GOT3 (cell line): ENCODE measurements around the gene UFD1.

Source experiments
- DNase-seq: peaks from one replicate; lab custom pipeline; 2025; ENCODE audit warnings: mixed read lengths; lab: John Stamatoyannopoulos, UW

Gene UFD1

DNA sequence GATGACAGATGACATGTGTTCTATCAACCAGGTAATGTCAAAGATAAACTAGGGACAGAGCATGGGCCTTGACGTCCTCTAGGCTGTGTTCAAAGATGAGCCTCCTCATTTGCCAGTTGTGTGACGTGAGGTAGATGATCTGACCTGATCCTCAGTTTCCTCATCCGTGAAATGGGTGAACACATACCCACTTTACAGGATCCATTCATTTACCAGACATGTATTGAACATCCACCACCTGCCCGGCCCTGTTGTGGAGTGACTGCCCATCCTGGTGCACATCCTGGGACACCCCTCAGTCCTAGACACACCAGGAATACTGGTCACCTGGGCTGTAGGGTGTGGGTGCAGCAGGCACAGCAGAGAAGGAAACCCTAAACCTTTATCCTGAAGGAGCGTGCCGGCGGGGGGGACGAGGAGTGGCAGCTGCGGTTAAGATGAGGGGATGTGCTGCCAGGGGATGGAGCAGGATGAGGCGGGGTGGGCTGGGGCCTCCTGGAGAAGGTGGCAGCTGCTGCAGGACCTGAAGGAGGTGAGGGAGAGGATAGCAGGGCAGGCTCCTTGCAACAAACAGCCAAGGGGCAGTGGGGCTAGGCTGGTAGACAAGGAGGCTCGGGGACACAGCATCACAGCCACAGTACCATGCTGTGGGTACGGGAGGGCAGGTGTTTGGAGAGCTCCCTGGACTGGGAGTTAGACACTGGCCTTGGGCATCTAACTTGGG lies 36.8 kb upstream of the UFD1 start:
- DNase-seq = no peak

DNA sequence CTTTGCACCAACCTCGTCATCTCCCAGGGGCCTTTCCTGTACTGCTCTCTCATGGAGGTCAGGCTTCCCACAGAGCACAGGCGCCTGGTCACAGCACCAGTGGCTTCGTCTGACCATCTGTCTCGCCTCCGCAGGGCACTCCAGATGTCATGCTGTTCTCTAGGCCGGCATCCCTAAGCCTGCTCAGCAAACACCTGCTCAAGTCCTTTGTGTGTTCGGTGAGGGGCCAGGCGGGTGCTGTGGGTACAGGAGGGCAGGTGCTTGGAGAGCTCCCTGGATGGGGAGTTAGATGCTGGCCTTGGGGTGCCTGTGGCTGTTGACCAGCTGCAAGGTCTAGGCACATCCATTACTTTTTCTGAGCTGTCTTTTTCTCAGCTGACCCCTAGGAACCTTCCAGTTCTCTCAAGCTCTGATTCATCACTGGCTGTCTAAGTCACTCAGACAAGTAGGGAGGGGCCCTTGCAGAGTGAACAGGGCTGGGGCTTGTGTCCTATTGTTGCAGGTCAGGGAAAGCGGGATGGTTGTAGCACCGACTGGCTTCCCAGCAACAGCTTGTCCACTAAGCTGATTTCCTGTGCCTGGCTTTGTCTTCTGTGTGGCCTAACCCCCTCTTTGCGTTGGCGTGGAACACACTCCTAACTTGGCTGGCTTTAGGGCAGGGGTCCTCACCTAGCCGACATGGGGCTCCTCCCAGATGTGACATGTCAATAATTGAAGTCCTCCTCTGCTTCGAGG lies 36.0 kb upstream of the UFD1 start:
- DNase-seq = no peak

DNA sequence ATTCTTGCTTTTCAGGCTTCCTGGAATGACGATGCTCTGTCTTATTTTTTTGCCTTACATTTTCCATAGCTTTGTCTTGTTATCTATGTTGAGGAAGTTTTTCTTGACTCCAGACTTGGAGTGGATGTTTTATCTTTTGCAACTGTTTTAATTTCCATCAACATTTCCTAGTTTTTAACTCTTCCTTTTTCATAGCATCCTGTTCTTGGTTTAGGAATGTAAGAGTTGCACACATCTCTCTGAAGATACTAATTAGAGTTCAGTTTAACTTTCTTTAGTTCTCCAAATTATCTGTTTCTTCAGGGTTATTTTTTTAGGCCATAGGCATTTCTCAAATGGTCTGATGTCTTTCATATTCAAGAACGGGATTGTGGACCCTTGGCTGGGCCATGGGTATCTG lies 34.8 kb upstream of the UFD1 start:
- no peak for DNase-seq

DNA sequence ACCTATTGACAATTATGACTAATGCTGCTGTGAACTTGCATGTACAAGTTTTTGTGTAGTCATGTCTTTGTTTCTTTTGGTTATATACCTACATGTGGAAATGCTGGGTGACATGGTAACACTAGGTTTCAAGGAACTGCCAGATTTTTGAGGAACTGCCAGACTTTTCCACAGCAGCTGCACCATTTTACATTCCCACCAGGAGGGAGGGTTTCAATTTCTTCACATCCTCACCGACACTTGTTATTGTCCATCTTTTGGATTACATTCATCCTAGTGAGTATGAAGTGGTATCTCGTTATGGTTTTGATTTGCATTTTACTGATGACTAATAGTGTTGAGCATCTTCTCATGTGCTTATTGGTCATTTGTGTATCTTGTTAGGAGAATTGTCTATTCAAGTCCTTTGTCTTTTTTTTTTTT lies 31.9 kb upstream of the UFD1 start:
- DNase-seq = no peak

DNA sequence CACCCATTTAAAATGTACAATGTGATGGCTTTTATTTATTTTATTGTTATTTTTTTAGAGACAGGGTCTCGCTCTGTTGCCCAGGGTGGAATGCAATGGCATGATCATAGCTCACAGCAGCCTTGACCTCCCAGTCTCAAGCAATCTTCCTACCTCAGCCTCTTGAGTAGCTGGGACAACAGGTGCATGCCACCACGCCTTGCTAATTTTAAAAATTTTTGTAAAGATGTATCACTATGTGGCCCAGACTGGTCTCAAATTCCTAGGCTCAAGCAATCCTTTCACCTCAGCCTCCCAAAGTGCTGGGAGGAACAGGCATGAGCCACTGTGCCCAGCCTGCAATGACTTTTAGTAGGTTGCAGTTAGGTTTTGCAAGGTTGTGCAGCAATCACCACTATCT lies 30.9 kb upstream of the UFD1 start:
- no peak for DNase-seq

DNA sequence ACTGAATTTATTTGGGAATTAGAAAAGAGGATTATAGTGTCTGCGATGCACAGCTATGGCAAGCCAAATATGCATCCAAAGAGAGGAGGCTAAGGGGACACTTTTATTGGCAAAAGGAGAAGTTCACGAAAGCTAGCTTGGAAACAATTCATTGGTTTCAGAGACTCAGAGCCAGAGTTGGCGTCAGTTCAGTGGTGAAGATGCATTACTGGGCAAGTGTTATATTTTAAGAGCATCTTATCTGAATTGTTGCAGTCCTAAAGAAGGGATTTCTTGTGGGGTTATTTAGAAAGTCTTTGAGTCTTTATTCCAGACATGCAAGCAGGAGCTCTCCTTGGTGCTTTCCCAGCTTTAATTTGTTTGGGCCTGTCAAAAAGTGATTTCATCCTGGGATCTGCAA lies 30.2 kb upstream of the UFD1 start:
- no peak for DNase-seq

DNA sequence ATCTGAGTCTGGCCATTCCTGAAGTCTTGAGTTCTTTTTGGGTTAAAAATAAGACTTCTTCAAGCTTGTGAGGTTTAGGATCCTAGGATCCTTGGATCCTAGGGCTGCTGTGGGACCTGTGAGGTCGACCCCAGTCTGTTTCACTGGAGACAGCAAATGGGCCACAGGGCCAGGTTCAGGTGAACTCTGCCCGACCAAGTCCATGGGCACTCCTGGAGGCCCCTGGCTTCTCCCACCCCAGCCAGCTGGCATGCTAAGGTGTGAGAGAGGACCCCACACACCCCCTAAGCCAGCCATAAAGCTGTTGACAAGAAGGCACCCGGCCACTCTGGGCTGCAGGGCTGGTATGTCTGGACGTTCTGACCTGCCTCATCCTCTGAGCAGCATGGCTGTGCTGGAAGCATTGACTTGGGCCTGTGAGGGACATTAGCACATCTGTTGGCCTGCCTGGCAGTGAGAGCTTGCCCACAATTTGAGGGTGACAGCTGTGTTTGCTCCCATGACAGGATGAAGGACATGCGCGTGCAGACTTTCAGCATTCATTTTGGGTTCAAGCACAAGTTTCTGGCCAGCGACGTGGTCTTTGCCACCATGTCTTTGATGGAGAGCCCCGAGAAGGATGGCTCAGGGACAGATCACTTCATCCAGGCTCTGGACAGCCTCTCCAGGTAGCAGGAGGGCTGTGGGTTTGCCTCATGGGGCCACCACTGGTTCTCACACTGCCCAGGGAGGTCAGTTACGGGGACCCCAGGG lies 29.2 kb upstream of the UFD1 start:
- no peak for DNase-seq

DNA sequence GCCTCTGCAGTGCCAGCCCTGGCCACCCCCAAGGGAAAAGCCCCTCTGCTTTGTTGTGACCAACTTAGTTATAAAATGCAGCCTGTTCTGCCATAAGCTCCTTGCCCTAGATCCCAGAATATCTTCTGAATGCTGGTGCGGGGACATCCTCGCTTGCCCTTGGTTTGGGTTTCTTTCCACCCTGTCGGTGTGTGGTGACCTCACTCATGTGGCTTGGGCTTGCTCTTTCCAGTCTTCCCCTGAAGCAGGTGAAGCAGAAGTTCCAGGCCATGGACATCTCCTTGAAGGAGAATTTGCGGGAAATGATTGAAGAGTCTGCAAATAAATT lies 28.5 kb upstream of the UFD1 start:
- no peak for DNase-seq

DNA sequence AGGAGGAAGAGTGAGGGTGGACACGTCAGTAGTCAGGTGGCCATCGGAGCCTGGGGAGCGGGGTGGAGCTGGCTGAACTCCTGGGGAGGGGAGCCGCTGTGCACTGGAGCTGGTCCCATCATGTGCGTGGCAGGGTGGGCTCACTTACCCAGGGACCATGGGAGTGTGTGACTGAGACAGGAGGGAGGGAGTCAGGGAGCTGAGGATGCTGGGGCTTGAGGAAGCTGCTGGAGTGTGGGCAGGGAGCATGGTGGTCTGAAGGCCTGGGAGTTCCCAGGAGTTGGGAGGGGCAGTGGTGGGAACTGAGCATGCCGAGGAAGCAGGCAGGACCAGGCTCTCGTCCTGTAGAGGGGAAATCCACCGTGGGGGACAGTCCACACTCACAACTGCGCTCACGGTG lies 27.2 kb upstream of the UFD1 start:
- DNase-seq = no peak

DNA sequence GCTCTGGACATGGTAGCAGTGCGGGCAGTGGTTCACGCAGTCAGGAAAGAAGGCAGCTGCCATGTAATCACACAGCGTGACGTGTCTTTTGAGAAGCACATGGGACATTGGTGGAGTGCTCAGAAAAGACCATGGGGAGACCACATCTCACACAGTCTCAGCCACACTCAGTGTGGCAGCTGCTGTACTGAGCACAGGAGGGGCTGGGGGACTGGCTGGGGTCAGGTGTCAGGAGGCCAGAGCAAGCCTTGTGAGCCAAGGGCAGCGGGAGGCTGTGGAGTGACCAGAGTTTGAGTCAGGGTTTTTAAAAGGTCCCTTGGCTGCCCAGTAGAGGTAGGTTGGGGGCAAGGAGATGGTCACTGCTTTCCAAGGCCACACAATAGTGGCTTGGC lies 26.7 kb upstream of the UFD1 start:
- DNase-seq = no peak

DNA sequence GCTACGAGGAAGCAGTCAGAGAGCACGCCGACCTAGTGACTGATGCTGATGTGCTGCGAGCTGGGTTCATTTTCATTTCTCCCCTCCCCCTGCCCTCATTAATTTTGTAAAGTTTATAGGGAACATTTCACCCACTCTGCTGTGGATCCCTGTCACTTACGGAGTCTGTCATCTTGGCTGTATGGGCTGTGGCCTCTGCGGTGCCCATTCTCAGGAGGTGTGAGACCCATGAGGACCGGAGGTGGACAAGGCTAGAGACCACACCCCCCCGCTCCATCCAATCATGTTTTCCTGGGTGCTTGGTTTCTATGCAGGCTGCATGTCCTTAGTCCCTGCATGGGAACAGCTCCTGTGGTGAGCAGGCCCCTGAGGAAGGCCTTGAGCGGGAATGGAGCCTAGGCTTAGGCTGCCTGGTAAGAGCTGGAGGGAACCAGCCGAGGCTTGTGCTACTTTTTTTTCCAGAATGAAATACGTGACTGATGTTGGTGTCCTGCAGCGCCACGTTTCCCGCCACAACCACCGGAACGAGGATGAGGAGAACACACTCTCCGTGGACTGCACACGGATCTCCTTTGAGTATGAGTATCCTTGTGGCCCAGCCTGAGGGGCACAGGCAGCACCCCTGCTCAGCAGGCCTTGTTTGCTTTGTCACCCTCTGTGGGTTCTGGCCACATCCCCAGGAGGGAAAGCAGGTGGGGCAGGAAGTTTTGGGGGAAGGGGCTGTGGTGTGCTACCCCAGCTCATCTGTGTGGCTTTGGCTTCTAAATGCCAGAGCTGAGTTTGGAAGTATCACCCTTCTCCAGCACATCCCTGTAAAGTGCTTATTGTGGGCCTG lies 26.1 kb upstream of the UFD1 start:
- no peak for DNase-seq

DNA sequence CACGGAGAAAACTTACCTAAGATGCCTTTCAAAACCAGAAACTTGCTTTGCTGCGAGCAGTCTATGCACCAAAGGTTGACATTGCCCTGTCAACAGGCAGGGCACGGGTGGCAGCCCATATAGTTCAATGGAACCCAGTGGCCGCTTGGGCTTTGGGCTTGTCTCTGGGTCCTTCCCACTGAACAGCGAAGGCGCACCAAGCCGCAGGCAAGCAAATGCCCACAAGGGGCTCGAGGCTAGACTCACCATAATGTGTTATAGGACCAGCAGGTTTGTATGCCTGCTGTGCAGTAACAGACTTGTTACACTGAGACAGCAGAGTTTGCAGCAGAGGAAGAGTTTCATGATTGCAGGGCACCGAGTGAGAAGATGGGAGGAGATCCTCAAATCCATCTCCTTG lies 24.9 kb upstream of the UFD1 start:
- DNase-seq = no peak

DNA sequence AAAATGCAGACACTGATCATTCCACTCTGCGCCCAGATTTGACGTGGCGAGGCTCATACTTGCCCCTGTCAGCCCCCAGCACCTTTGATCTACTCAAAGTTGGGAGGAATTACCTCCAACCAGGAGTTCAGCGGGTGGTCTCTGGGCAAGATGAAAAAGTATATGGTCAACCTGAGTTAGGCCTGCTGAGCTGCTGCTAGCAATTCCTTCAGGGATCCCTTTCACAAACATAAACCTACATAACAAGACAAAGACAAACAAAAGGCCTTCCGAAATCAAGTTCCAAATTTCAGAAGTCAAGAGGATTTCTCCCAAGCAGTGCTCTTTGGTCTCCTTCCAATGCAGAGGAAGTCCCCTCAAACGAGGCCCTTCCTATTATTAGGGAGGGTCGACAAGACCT lies 24.4 kb upstream of the UFD1 start:
- no peak for DNase-seq

DNA sequence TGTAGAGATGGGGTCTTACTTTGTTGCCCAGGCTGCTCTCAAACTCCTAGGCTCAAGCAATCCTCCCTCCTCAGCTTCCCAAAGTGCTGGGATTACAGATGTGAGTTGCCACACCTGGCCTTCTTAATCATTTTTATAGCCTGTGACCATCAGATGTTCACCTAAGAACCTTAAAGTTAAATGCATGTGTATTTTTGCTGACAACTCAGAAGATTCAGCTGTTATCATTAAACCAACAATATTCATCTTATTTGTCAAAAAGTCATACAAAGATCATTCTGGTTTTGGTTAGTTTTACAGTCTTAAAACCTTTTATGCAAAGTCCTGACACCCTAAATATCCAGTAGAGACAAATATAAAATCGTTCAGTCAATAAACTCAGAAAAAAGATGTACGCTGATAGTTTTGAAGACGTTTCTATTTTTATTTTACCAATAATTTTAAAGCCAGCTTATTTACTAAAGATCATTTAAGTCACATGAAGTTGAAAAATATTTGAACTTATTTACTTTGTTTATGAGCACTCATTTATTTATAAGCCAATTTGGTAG lies 23.0 kb upstream of the UFD1 start:
- DNase-seq = no peak

DNA sequence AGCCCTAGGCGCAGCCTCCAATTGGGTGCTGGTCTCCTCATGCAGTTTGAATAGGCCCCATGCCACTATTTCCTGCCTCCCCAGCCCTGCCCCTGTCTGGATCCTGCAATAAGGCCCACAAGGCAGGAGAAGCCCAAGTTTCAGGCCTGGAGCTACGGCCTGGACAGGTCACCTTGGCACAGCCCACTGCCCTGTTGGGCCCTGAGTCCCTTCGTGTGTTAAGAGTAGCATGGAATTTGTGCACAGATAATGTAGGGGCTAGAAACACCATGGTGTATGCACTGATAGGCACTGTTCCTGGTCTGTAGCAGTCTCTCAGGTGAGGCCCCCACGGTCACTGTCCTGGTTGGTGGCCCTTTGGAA lies 20.9 kb upstream of the UFD1 start:
- DNase-seq = no peak

DNA sequence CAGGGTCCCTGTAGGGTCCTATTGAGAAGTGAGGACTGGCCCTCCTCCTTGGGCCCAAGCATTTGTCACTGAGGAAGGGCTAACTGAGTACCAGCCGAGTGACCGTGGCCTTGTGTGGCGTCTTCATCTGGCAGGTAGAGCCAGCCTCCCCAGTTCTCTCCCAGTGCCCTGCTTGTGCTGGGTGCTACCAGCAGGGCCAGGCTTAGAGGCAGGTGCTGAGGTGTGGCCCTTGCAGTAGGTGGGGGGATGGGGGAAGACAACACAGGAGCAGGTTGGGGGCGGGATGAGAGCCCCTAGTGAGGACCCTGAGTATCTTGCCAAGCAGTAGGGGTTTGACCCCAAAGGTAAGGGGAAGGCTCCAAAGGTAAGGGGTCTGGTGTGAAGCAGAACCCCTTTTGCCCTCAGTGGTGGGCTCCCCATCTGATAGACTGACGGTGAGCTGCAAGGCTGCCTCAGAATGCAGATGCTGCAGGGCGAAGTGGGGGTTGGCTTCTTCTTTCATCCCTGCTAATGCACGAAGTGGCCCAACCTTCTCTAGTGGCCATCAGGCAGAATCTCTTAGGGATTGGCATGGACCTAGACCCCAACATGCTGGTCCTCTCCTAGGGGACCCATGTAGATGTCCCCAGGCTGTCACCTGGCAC lies 20.4 kb upstream of the UFD1 start:
- DNase-seq = no peak

DNA sequence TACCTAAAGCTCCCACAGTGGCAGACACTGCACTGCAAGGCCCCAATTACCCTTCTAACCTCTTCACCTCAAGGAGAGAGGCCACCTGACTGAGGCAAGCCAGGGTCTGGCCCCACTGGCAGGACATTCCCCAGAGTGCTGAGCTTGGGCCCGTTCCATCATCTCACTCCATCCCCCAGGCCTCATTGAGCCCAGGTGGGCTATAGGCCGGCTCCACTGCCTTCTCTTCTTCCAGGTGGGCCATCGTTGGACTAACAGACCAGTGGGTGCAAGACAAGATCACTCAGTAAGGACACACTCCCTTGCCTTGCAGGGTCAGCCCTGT lies 19.8 kb upstream of the UFD1 start:
- no peak for DNase-seq

DNA sequence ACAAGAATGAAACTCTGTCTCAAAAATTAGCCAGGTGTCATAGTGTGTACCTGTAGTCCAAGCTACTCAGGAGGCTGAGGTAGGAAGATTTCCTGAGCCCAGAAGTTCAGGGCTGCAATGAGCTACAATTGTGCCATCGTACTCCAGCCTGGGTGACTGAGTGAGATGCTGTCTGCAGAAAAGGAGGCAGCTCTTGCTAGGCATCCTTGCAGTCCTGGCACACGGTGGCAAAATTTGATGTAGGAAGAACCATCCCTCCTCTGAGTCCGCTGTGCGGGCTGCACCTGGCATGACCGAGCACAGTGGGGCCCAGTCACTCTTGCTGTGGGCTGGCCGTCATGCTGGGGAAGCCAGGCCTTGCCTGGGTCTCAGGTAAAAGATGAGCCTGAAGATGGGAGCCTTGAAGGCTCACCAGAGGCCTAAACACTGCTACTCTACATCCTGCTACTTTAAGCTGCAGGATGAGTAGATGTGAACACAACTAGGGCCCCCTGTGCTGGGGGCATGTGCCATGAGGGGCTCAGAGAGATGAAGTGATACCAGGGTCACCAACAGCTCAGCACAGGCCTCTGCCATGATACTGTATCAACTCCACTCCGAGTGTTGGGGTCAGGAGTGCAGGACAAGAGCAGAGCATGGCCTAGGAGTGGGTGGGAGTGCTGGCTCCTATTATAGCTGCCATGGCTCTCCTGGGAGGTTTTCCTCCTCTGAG lies 19.3 kb upstream of the UFD1 start:
- no peak for DNase-seq

DNA sequence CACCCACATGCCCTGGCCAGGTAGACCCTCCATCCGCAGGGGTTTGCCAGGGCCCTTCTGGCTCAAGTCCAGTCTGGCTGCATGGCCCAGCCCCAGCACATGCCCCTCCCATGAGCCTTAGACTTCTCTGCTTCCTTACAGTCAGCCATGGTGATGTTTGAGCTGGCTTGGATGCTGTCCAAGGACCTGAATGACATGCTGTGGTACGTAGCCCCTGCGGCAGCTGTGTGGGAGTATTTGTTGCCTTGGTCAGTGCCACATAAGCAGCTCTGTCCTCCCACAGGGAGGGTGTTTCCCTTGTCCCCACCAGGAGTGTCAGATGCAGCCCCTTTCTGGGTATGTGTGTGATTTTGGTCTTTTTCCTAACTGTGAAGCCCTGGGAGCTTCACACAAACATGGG lies 18.3 kb upstream of the UFD1 start:
- DNase-seq = no peak

DNA sequence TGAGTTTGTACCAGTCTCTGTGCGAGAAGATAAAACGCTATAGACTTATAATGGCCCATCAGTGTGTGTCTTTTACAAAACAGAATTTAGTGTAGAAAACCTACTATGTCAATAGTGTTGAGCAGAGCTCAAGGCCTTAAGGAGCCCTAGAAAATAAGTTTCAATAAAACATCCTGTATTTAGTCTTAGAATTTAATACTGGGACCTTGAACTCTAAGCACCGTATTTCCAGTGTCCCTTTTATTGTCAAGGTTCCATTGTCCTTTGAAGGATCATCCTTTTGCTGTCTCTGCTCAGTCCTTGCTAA lies 17.3 kb upstream of the UFD1 start:
- DNase-seq = no peak

DNA sequence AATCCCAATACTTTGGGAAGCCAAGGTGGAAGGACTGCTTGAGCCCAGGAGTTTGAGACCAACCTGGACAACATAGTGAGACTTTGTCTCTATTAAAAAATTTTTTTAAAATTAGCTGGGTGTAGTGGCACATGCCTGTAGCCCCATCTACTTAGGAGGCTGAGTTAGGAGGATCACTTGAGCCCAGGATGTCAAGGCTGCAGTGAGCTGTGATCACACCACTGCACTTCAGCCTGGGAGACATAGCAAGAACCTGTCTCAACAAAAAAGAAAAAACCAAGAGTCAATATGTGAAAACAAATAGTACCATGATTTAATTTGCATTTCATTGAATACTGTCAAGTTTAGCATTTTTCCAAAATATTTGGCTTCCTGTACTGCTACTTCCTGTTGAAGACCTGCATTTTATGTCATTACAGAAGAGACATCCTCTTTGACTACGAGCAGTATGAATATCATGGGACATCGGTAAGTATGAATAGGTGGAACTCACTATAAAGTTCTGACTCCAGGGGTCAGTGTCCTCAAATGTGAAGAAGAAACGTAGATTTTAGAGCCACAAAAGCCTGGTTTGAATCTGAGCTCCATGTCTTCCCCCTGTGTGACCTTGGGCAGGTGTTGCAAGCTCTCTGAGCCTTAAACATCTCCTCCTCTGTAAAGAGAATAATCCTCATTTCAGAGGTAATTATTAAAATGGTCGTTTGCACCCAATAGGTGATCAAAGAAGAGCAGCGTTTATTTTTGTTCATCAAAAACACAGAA lies 16.8 kb upstream of the UFD1 start:
- DNase-seq = no peak
